K562 (cell line): ENCODE data around the gene ZNF358. TPM values are rescaled to one million over a fixed set of nuclear protein-coding genes. Genes with fewer than 3 reads are reported as not detected.

ENCODE experiments used
- DIDO1 ChIP-seq: fragments of 450-650 bp; IDR thresholded peaks from 2 replicates; pipeline ENCODE4 v1.6.1; 2016; ENCODE audit warnings: low read depth, missing biosample characterization, missing genetic modification characterization
- DNMT1 ChIP-seq: fragments of 450-650 bp; IDR thresholded peaks from 2 replicates; pipeline ENCODE4 v1.6.1; 2016; ENCODE audit warnings: antibody characterized with exemption, mild to moderate bottlenecking
- PREB ChIP-seq: sonication (generic); formaldehyde crosslinking; IDR thresholded peaks from 2 replicates; pipeline ENCODE4 v1.8.1; 2023; ENCODE audit warnings: mild to moderate bottlenecking, missing genetic modification reagents
- PRMT5 ChIP-seq: sonication (generic); formaldehyde crosslinking; IDR thresholded peaks from 2 replicates; pipeline ENCODE4 v1.5.0; 2020; ENCODE audit warnings: missing genetic modification reagents
- SUPT5H ChIP-seq: fragments of 450-650 bp; IDR thresholded peaks from 2 replicates; pipeline ENCODE4 v1.6.1; 2016
- ZHX1 ChIP-seq: fragments of 150-350 bp; conservative IDR thresholded peaks from 2 replicates; pipeline ENCODE4 v1.6.1; 2014; ENCODE audit warnings: low read length
- ZNF146 ChIP-seq: IDR thresholded peaks from one replicate; pipeline ENCODE4 v1.6.1; 2018; ENCODE audit warnings: missing compliant biosample characterization; ENCODE audit not compliant: unreplicated experiment
- ZNF232 ChIP-seq: sonication (generic); formaldehyde crosslinking; IDR thresholded peaks from 2 replicates; pipeline ENCODE4 v1.8.0; 2022; ENCODE audit warnings: mild to moderate bottlenecking, missing genetic modification reagents
- ZNF239 ChIP-seq: fragments of 250-450 bp; sonication (Bioruptor Pico); IDR thresholded peaks from 2 replicates; pipeline ENCODE4 v1.4.0; 2020; ENCODE audit warnings: mild to moderate bottlenecking
- ZNF324 ChIP-seq: fragments of 250-450 bp; sonication (Bioruptor Pico); IDR thresholded peaks from 2 replicates; pipeline ENCODE4 v1.4.0; 2020; ENCODE audit warnings: mild to moderate bottlenecking
- ZNF778 ChIP-seq: fragments of 450-650 bp; formaldehyde crosslinking; IDR thresholded peaks from 2 replicates; pipeline ENCODE4 v1.4.0; 2020; ENCODE audit warnings: mild to moderate bottlenecking, moderate library complexity
- ZNF830 ChIP-seq: fragments of 250-450 bp; sonication (Bioruptor Pico); IDR thresholded peaks from 2 replicates; pipeline ENCODE4 v1.5.0; 2021; ENCODE audit warnings: mild to moderate bottlenecking
- polyA plus RNA-seq, 8 experiments: library from polyadenylated mRNA; depleted of rRNA in 4 of 8; stranded (reverse) in 5 of 8; unstranded in 3 of 8; fragments of >200 nt; fragmentation: Nextera tagmentation in 2 of 8; fragmentation: Illumina TruSeq in 1 of 8; extraction: Ambion mirVana in 2 of 8; extraction: Trizol in 1 of 8; gene quantifications; 2 replicates each; pipeline versions ENCODE4 v1.2.1 to v1.2.3, GENCODE V29; 2011 to 2014; ENCODE audit warnings: inconsistent platforms in 1 of 8, missing spikeins in 1 of 8
- total RNA-seq, 7 experiments: library from RNA; depleted of rRNA in 6 of 7; stranded (reverse); fragments of >200 nt in 6 of 7; fragmentation: Illumina TruSeq in 2 of 7; extraction: Trizol in 2 of 7; gene quantifications; 2 replicates each; pipeline versions ENCODE4 v1.2.1 to v1.2.3, GENCODE V29; 2011 to 2021; ENCODE audit warnings: low replicate concordance in 1 of 7
- TF ChIP-seq, protein P1 (sequence below): IDR thresholded peaks from 2 replicates; pipeline ENCODE4 v1.6.1; 2011; ENCODE audit warnings: borderline replicate concordance, low read depth, mild to moderate bottlenecking, moderate library complexity, low read length; ENCODE audit not compliant: insufficient read depth, poor library complexity, severe bottlenecking
- TF ChIP-seq, protein P2 (sequence below), 2 experiments: fragments of 450-650 bp; IDR thresholded peaks; 2 replicates each; pipeline ENCODE4 v1.6.1; 2018; ENCODE audit warnings: mild to moderate bottlenecking in 2 of 2, low read depth in 1 of 2; ENCODE audit not compliant: partially characterized antibody in 2 of 2
- TF ChIP-seq, protein P3 (sequence below): sonication (generic); formaldehyde crosslinking; IDR thresholded peaks from 2 replicates; pipeline ENCODE4 v1.8.0; 2022; ENCODE audit warnings: mild to moderate bottlenecking, missing genetic modification reagents
- TF ChIP-seq, protein P4 (sequence below): fragments of 450-650 bp; formaldehyde crosslinking; IDR thresholded peaks from 2 replicates; pipeline ENCODE4 v1.4.0; 2020; ENCODE audit warnings: mild to moderate bottlenecking, moderate library complexity

The ZNF358 gene
- total and polyA plus RNA-seq, 9 of the 15 experiments (the other 6 are each of a cell fraction or from before 2014, with no cell fraction given): 0.04 to 17.2 (median 4.9) TPM

- TF ChIP-seq ZNF146 (no peak), PRMT5 (CRISPR knock-in tag) (no peak), DIDO1 (no peak), SUPT5H (no peak), ZNF232 (CRISPR knock-in tag) (no peak), ZNF830 (CRISPR knock-in tag) (no peak), DNMT1 (no peak), ZNF239 (CRISPR knock-in tag) (no peak), PREB (CRISPR knock-in tag) (no peak), ZNF778 (CRISPR knock-in tag) (no peak), ZHX1 (no peak), ZNF324 (CRISPR knock-in tag) (no peak)
- TF ChIP-seq, protein P1, sequence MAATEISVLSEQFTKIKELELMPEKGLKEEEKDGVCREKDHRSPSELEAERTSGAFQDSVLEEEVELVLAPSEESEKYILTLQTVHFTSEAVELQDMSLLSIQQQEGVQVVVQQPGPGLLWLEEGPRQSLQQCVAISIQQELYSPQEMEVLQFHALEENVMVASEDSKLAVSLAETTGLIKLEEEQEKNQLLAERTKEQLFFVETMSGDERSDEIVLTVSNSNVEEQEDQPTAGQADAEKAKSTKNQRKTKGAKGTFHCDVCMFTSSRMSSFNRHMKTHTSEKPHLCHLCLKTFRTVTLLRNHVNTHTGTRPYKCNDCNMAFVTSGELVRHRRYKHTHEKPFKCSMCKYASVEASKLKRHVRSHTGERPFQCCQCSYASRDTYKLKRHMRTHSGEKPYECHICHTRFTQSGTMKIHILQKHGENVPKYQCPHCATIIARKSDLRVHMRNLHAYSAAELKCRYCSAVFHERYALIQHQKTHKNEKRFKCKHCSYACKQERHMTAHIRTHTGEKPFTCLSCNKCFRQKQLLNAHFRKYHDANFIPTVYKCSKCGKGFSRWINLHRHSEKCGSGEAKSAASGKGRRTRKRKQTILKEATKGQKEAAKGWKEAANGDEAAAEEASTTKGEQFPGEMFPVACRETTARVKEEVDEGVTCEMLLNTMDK: peak; percentile 22
- TF ChIP-seq, protein P2, sequence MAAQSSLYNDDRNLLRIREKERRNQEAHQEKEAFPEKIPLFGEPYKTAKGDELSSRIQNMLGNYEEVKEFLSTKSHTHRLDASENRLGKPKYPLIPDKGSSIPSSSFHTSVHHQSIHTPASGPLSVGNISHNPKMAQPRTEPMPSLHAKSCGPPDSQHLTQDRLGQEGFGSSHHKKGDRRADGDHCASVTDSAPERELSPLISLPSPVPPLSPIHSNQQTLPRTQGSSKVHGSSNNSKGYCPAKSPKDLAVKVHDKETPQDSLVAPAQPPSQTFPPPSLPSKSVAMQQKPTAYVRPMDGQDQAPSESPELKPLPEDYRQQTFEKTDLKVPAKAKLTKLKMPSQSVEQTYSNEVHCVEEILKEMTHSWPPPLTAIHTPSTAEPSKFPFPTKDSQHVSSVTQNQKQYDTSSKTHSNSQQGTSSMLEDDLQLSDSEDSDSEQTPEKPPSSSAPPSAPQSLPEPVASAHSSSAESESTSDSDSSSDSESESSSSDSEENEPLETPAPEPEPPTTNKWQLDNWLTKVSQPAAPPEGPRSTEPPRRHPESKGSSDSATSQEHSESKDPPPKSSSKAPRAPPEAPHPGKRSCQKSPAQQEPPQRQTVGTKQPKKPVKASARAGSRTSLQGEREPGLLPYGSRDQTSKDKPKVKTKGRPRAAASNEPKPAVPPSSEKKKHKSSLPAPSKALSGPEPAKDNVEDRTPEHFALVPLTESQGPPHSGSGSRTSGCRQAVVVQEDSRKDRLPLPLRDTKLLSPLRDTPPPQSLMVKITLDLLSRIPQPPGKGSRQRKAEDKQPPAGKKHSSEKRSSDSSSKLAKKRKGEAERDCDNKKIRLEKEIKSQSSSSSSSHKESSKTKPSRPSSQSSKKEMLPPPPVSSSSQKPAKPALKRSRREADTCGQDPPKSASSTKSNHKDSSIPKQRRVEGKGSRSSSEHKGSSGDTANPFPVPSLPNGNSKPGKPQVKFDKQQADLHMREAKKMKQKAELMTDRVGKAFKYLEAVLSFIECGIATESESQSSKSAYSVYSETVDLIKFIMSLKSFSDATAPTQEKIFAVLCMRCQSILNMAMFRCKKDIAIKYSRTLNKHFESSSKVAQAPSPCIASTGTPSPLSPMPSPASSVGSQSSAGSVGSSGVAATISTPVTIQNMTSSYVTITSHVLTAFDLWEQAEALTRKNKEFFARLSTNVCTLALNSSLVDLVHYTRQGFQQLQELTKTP (IDR thresholded peaks at IDR 0.05; ENCODE audit: low read depth in 1 of 2, partially characterized antibody in 2 of 2): no peak
- TF ChIP-seq, protein P3, sequence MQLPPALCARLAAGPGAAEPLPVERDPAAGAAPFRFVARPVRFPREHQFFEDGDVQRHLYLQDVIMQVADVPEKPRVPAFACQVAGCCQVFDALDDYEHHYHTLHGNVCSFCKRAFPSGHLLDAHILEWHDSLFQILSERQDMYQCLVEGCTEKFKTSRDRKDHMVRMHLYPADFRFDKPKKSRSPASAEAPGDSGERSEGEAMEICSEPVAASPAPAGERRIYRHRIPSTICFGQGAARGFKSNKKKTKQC (CRISPR knock-in tag): no peak
- TF ChIP-seq, protein P4, sequence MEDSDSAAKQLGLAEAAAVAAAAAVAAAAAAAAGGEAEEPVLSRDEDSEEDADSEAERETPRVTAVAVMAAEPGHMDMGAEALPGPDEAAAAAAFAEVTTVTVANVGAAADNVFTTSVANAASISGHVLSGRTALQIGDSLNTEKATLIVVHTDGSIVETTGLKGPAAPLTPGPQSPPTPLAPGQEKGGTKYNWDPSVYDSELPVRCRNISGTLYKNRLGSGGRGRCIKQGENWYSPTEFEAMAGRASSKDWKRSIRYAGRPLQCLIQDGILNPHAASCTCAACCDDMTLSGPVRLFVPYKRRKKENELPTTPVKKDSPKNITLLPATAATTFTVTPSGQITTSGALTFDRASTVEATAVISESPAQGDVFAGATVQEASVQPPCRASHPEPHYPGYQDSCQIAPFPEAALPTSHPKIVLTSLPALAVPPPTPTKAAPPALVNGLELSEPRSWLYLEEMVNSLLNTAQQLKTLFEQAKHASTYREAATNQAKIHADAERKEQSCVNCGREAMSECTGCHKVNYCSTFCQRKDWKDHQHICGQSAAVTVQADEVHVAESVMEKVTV (CRISPR knock-in tag): no peak
Measured at GRCh38 chr19:7515645-7516151, at the start of gene ZNF358 (continued).
